ENCODE results near the gene DLX1.
"Not testable (repeated sequence)": the region's sequence is repeated elsewhere in the genome, so short reads cannot be mapped to it uniquely, and the experiment has no call there.

Gene DLX1

DNA sequence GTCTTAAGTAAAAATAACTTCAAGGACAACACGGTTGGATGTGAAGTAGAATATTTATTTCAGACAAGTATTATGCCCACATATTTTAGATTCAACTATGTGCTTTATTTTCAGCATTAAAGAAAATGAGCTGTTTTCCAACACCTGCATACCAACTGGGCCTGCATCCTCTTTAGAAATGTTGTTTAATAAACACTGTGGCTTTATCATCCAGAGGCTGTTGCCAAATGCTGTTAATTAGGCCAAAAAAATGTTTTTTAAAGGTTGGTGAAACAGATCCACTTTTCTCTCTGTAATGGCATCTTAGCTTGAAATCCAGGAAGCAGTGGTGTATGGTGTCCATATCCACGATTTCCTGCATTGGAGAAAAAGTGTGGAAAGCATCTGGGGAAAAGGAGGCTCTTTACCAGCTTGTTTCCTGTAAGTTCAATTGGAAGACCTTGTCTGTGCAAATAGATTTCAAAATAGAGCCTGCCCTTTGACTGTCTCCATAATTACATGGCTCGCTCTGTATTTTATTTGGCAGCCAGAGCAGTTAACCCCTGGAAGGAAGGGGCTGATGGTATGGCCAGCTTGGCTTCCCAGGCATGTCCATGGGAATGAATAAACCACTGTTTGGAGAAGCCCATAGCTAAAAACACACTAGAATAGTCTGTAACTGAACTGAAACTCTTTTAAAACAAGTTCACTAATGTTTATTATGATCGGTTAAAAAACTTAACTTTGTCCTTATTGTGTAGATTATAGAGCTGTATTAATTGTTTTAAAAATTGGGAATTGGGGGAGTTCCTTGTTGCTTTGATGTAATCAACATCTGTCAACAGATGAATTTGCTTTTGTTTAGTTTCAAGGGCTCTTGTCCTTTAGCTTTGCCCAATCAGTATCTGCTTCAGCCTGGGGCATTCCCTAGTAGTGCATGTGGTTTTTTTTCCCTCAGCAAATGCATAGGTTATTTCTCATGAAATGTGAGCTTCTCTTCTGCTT is 33.0 kb upstream of the DLX1 start:
- no peaks in the 10 kb centered on the region for H3K4me1 Mint-ChIP-seq
- H3K27me3 Mint-ChIP-seq: no peaks in the 10 kb centered on the region
- H3K36me3 Mint-ChIP-seq: no peaks in the 10 kb centered on the region
- no peaks in the 10 kb centered on the region for H3K9me3 Mint-ChIP-seq
- no peak overlapping the region for H3K4me3 Mint-ChIP-seq
- DNase-seq: no peak
- no peak overlapping the region for H3K27ac Mint-ChIP-seq
- CTCF ChIA-PET: no interaction called here

DNA sequence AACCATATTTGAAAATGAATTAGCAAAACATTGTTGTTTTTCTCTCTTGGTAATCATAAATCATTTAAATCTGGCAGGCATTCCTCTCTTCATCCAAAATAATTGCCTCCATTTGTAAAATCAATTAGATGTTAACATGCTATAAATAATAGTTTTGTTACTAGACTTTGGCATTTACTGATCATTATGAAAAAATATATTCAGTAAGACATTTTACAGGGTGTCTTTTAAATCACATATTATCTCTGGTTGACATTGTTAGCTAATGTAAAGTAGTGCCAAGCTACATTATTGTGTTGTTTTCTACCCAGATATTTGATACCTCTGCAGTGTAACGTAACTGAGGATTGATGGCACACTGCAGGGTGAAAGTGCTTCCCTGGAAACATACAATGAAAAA is 31.8 kb upstream of the DLX1 start:
- Mint-ChIP-seq H3K4me1 (no peaks in the 10 kb centered on the region), H3K27me3 (no peaks in the 10 kb centered on the region), H3K9me3 (no peaks in the 10 kb centered on the region), H3K4me3 (no peak overlapping the region), H3K27ac (no peak overlapping the region), H3K36me3 (no peaks in the 10 kb centered on the region)
- no peak for DNase-seq
- CTCF ChIA-PET: no interaction called here

DNA sequence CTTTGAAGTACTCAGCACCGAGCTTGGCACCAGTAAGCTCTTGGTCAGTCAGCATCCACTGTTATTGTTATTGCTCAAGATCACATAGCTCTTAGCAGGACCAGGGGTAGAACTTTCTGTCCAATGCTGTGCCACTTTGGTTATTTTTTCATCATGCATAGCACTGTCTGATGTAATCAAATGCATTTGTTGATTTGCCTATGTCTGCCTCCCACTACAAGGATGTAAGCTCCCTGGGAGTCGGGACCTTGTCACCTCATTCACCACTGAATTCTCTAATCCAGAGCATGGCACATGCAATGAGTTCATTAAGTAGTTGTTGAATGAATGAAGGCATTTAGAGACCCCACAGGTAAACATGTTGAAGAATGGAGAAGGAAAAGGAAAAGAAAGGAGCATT is 29.0 kb upstream of the DLX1 start:
- no peaks in the 10 kb centered on the region for H3K36me3 Mint-ChIP-seq
- no peaks in the 10 kb centered on the region for H3K9me3 Mint-ChIP-seq
- CTCF ChIA-PET: no interaction called here
- H3K4me3 Mint-ChIP-seq: no peak overlapping the region
- H3K27ac Mint-ChIP-seq: no peak overlapping the region
- DNase-seq: no peak
- peaks cover 2% of the 10 kb centered on the region for H3K4me1 Mint-ChIP-seq
- H3K27me3 Mint-ChIP-seq: no peaks in the 10 kb centered on the region

DNA sequence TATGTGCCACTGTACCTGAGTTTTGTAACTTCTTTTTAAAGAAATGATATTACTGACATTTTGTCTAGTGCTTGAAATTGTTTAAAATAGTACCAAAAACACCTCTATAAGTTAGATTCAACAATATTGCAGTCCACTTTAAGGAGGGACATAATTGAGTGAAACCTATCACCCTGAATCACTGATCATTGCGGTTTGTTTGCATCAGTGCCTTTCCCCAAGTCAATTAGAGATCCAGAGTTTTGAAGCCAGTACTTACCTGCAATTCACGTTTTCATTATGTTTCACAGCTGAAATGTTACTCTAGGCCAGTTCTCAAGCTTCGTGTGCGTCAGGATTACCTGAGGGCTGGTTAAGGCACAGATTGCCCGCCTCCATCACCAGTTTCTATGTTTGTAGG is 26.6 kb upstream of the DLX1 start:
- no peak overlapping the region for H3K27ac Mint-ChIP-seq
- DNase-seq: no peak
- no peak overlapping the region for H3K4me3 Mint-ChIP-seq
- H3K4me1 Mint-ChIP-seq: peaks cover 2% of the 10 kb centered on the region
- H3K36me3 Mint-ChIP-seq: no peaks in the 10 kb centered on the region
- CTCF ChIA-PET: interaction anchor here (0.6 kb wide), 1 partner anchor 358 kb away, joined by 3 read pairs; no protein-coding TSS in a partner anchor
- no peaks in the 10 kb centered on the region for H3K9me3 Mint-ChIP-seq
- no peaks in the 10 kb centered on the region for H3K27me3 Mint-ChIP-seq

DNA sequence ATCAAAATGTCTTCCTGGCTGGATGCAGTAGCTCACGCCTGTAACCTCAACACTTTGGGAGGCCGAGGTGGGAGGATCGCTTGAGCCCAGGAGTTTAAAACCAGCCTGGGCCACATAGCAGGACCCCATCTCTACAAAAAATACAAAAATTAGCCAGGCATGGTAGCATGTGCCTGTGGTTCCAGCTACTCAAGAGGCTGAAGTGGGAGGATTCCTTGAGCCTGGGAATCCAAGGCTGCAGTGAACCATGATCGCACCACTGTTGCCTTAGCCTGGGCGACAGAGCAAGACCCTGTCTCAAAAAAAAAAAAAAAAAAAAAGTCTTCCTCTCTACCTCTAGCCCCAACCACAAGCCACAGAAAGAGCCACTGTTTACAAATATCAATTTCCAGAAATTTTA is 25.2 kb upstream of the DLX1 start:
- not testable (repeated sequence) for H3K27me3 Mint-ChIP-seq, H3K4me1 Mint-ChIP-seq, H3K9me3 Mint-ChIP-seq, H3K36me3 Mint-ChIP-seq, DNase-seq, H3K27ac Mint-ChIP-seq, H3K4me3 Mint-ChIP-seq
- CTCF ChIA-PET: interaction anchor here (0.7 kb wide), 1 partner anchor 36 kb away, joined by 3 read pairs; no protein-coding TSS in a partner anchor

DNA sequence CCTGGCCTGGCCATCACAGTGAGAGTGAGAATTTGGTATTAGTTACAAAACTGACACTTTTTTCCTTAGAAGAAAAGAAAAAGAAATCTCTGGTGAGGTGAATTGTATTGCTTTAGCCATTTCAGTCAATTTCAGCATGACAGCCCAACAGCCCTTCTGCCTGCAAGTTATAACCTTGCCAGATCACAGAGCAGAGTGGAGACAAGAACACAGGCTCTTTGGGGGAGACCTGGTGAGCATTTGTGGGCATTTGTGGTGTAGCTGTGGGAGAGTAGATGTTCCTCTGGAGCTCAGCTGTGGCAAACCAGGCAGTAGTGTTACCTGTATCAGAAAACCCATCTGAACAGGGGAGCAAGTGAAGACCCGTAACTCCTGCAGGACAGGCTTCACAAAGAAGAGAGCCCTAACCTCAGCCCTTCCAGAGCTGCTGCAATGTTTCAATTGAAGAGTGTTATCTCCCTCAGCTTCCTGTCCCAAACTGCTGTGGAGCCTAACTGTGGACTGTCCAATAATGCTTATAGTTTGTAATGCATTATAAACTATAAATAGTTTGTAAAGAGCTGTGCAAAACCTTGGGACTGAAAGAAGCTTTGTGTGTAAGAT is 22.8 kb upstream of the DLX1 start:
- H3K36me3 Mint-ChIP-seq: no peaks in the 10 kb centered on the region
- CTCF ChIA-PET: interaction anchor here (1.0 kb wide), 1 partner anchor 25 kb away, joined by 4 read pairs; no protein-coding TSS in a partner anchor
- H3K4me3 Mint-ChIP-seq: no peak overlapping the region
- H3K4me1 Mint-ChIP-seq: peaks cover 9% of the 10 kb centered on the region
- no peaks in the 10 kb centered on the region for H3K9me3 Mint-ChIP-seq
- DNase-seq: no peak
- no peak overlapping the region for H3K27ac Mint-ChIP-seq
- no peaks in the 10 kb centered on the region for H3K27me3 Mint-ChIP-seq

DNA sequence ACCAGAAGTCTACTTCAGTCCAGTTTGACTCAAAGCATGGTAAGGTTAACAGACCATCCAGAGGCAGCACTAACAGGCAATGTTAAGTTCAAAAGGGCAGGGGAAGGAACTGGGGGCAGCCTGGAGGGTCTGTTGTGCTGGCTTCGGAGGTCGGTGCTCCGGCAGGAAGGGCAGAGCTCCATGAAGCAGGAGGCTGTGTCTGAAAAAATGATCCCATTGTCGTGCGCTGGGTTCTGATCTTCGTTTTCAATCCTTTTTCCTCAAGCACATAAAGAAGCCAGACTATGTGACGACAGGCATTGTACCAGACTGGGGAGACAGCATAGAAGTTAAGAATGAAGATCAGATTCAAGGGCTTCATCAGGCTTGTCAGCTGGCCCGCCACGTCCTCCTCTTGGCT is 21.9 kb upstream of the DLX1 start:
- Mint-ChIP-seq H3K9me3 (no peaks in the 10 kb centered on the region), H3K36me3 (no peaks in the 10 kb centered on the region), H3K4me1 (peaks cover 9% of the 10 kb centered on the region), H3K4me3 (no peak overlapping the region), H3K27me3 (no peaks in the 10 kb centered on the region), H3K27ac (no peak overlapping the region)
- CTCF ChIA-PET: interaction anchor here (1.0 kb wide), 1 partner anchor 26 kb away, joined by 4 read pairs; no protein-coding TSS in a partner anchor
- no peak for DNase-seq

DNA sequence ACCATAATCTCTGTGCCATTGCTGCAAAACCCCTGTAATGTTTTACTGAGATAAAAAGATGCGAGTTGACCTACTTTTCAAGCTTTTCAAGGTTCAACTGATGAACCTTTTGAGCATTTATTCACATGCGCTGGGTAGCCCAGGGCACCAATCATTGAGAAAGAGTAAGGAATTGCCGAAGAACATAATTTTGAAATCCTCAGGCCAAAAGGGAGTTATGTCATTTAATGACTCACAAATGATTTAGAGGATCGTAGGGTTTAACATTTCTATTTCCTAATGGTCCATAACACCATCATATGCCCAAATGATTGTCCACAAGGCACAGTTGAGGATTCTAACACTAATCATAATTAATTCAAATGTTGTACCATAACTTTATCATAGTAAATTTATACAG is 20.2 kb upstream of the DLX1 start:
- Mint-ChIP-seq H3K9me3 (no peaks in the 10 kb centered on the region), H3K36me3 (no peaks in the 10 kb centered on the region), H3K4me1 (peaks cover 9% of the 10 kb centered on the region), H3K27ac (no peak overlapping the region), H3K4me3 (no peak overlapping the region), H3K27me3 (peaks cover 5% of the 10 kb centered on the region)
- DNase-seq: no peak
- CTCF ChIA-PET: no interaction called here

DNA sequence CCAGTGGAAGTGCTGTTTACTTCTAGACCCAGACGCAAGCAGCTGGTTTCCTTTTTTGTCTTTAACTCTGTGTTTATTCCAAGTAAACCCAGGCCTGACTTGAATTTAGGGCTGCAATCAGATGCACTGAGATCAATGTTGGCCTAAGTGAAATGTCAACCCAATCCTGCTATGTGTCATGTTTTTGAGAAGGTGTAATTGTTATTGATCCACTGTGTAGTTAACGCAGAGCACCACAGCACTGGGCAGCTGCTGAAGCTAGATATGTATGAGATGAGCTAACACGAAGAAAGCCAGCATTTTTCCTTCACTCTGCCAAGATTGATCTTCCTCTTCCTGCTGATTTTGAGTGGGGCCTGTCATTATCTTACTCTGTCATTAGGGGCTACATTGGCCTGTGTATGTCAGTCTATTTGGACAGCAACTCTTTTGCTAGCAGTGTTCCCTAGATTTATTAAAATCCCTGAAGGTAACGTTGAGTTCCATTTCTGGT is 18.9 kb upstream of the DLX1 start:
- Mint-ChIP-seq H3K9me3 (no peaks in the 10 kb centered on the region), H3K27me3 (peaks cover 5% of the 10 kb centered on the region), H3K4me1 (peaks cover 7% of the 10 kb centered on the region), H3K36me3 (no peaks in the 10 kb centered on the region), H3K27ac (no peak overlapping the region), H3K4me3 (no peak overlapping the region)
- CTCF ChIA-PET: no interaction called here
- DNase-seq: no peak

DNA sequence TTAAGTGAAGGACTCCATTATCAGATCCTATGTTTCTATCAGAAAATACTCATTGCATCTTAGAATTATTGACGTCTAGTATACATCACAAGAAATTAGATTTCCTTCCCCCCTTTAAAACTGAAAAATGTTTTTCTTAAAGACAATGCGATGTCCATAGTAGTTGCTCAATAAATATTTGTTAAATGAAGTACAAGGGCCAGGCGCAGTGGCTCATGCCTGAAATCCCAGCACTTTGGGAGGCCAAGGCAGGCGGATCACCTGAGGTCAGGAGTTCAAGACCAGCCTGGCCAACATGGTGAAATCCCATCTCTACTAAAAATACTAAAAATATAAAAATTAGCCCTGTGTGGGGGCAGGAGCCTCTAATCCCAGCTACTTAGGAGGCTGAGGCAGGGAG is 17.4 kb upstream of the DLX1 start:
- H3K36me3 Mint-ChIP-seq, H3K27me3 Mint-ChIP-seq, H3K9me3 Mint-ChIP-seq, DNase-seq, CTCF ChIA-PET, H3K4me1 Mint-ChIP-seq, H3K4me3 Mint-ChIP-seq, H3K27ac Mint-ChIP-seq: not testable (repeated sequence)

DNA sequence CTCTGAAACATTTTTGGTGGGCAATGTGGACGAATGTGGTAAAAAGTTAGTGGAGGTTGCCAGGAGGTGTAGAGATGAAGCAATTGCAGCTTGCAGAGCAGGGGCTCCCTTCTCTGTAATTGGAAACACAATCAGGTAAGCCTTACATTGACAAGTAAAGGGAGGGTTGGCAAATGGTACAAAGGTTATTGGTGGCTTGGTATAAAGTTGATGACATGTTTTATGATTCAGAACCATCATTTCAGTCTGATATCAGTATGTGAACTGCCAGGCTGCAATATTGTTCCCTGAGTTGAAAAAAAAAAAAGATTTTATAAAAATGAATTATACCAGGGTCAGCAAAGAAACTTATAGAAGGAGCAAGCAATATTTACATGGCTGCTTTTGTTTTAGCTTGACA is 14.4 kb upstream of the DLX1 start:
- Mint-ChIP-seq H3K9me3 (no peaks in the 10 kb centered on the region), H3K27me3 (peaks cover 20% of the 10 kb centered on the region), H3K27ac (no peak overlapping the region), H3K4me1 (peaks cover 7% of the 10 kb centered on the region), H3K4me3 (no peak overlapping the region), H3K36me3 (peaks cover 4% of the 10 kb centered on the region)
- CTCF ChIA-PET: interaction anchor here (0.6 kb wide), 1 partner anchor 371 kb away, joined by 3 read pairs; no protein-coding TSS in a partner anchor
- no peak for DNase-seq

DNA sequence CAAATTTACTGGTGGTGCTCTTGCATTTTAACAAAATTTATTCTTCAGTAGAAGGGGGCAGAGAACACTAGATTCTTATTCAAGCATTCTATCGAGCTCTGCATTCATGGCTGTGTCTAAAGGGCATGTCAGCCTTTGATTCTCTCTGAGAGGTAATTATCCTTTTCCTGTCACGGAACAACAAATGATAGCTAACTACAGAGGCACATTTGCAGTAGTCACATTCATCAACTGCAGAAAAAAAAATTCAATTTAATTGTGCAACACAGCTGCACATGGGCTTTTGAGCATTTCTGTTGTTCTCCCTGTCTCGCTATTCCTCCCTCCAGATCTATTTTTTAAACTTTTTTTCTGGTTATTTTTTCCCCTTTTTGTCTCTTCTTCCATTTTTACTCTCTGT is 13.0 kb upstream of the DLX1 start:
- H3K4me1 Mint-ChIP-seq: no peaks in the 10 kb centered on the region
- DNase-seq: no peak
- peaks cover 4% of the 10 kb centered on the region for H3K36me3 Mint-ChIP-seq
- H3K27ac Mint-ChIP-seq: no peak overlapping the region
- H3K4me3 Mint-ChIP-seq: no peak overlapping the region
- CTCF ChIA-PET: interaction anchor here (1.7 kb wide), 1 partner anchor 366 kb away, joined by 4 read pairs; no protein-coding TSS in a partner anchor
- H3K27me3 Mint-ChIP-seq: peaks cover 29% of the 10 kb centered on the region
- H3K9me3 Mint-ChIP-seq: no peaks in the 10 kb centered on the region

DNA sequence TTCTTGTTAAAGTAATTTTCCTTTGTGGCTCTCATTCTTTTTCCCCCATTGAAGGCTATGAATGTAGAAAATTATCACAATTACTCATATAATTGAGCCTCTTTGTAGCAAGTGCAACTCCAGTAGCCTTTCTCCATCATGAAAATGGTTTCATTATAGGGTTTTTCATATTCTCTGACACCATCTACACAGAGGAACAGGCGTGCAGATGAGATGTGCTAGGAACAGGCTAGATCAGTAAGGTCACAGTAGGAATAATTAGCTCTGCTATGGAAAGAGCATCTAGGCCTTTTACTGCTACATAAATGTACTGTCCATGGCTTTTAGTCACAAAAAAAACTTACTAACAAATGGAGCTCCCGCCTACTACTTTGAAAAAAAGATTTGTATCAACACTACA is 12.6 kb upstream of the DLX1 start:
- no peak overlapping the region for H3K27ac Mint-ChIP-seq
- no peaks in the 10 kb centered on the region for H3K4me1 Mint-ChIP-seq
- CTCF ChIA-PET: interaction anchor here (1.7 kb wide), 1 partner anchor 367 kb away, joined by 4 read pairs; no protein-coding TSS in a partner anchor
- H3K27me3 Mint-ChIP-seq: peaks cover 30% of the 10 kb centered on the region
- DNase-seq: no peak
- H3K4me3 Mint-ChIP-seq: no peak overlapping the region
- peaks cover 4% of the 10 kb centered on the region for H3K36me3 Mint-ChIP-seq
- no peaks in the 10 kb centered on the region for H3K9me3 Mint-ChIP-seq

DNA sequence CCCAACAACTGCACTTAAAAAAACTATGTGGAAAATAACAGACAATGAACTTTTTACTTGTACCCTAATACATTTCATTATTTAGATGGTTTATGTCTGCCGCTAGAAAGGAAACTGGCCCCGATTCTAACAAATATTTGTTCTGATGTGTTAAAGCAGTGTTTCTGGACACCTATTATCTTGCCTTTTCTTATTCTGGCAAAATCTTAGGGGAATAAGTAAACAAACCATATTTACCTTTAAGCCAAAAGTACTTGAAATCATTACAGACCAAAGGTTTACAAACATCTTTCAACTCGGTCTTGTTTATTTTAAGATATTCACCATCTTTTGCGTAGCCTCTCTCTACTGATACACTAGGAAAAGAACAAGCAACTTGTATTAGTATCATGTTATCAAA is 11.8 kb upstream of the DLX1 start:
- Mint-ChIP-seq H3K4me1 (no peaks in the 10 kb centered on the region), H3K27ac (no peak overlapping the region), H3K27me3 (peaks cover 38% of the 10 kb centered on the region), H3K4me3 (no peak overlapping the region), H3K36me3 (peaks cover 4% of the 10 kb centered on the region), H3K9me3 (no peaks in the 10 kb centered on the region)
- DNase-seq: no peak
- CTCF ChIA-PET: interaction anchor here (1.7 kb wide), 1 partner anchor 368 kb away, joined by 4 read pairs; no protein-coding TSS in a partner anchor
